ENCODE data around the gene PCNX3. TPM values are rescaled to one million over a fixed set of nuclear protein-coding genes. Genes with fewer than 3 reads are reported as not detected.

PCNX3 gene
- polyA plus RNA-seq, 3 donors: 0.58 to 36.4 (median 1.7) TPM

DNA sequence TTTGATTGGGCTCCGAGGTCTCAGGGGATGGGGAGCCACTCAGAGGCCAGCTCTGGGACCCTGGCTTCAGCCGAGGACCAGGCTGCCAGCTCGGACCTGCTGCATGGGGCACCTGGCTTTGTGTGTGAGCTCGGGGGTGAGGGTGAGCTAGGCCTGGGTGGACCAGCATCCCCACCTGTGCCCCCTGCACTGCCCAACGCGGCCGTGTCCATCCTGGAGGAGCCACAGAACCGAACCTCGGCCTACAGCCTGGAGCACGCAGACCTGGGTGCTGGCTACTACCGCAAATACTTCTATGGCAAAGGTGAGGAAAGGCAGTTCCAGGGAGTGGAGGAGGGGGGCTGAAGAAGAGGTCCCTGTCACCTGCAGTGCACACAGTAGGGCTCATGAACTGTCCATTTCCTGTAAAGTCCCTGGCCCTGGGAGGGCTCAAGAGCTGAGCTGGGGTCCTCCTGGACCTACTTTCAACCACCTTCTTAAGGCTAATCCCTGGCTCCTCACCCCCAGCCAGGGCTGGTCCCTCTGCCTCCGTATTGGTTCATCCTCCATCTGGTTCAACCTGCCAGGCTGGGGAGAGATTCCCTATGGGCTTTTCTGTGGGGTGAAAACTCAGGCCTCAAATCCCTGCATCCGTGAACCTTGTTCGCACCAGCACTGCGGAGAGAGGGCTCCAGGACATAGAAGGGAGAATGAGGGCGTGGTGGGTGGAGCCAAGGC is 25.9 kb downstream of the PCNX3 start:
- Histone ChIP-seq H3K4me2 (replicated peaks; ENCODE audit: extremely low read depth, low read length, poor library complexity, severe bottlenecking) (peak overlapping the region; percentile 100), H4K20me1 (ENCODE audit: insufficient read depth, low read length) (peaks cover 78% of the 10 kb centered on the region), H3K9me3 (replicated peaks in 1 of 2; ENCODE audit: control insufficient read depth in 1 of 2, insufficient read depth in 1 of 2, low read length in 2 of 2) (no peaks in the 10 kb centered on the region), H3K27me3 (ENCODE audit: control insufficient read depth in 2 of 2, insufficient read depth in 2 of 2, low read length in 2 of 2) (no peaks in the 10 kb centered on the region), H3K27ac (ENCODE audit: low read depth in 1 of 2, low read length in 2 of 2) (peak overlapping the region; percentile 93 to 98), H3K4me1 (ENCODE audit: control insufficient read depth in 1 of 2, insufficient read depth in 2 of 2, low read length in 2 of 2) (peaks cover 44 to 72% of the 10 kb centered on the region in 2 donors), H2AFZ (ENCODE audit: insufficient read depth, low read depth, low read length, poor library complexity, severe bottlenecking) (peak overlapping the region; percentile 67), H3K9ac (ENCODE audit: insufficient read depth, low read length, poor library complexity, severe bottlenecking) (peak overlapping the region; percentile 82), H3K36me3 (replicated peaks in 1 of 2; ENCODE audit: control insufficient read depth in 1 of 2, insufficient read depth in 2 of 2, low read length in 2 of 2) (peaks cover 44 to 49% of the 10 kb centered on the region in 2 donors), H3K4me3 (replicated peaks in 1 of 3; ENCODE audit: low read depth in 2 of 3, low read length in 3 of 3) (peak overlapping the region; percentile 61 to 99 (median 76)), H3K79me2 (ENCODE audit: insufficient read depth, low read length) (peaks cover 78% of the 10 kb centered on the region)
- DNase-seq: no peak
- Mint-ChIP-seq H3K27ac (peak overlapping the region; percentile 86 to 94 (median 90)), H3K4me3 (peak overlapping the region; percentile 94), H3K4me1 (peaks cover 56% of the 10 kb centered on the region), H3K9me3 (no peaks in the 10 kb centered on the region), H3K36me3 (peaks cover 40 to 58% of the 10 kb centered on the region in 2 donors), H3K27me3 (ENCODE audit: low read depth in 3 of 3) (no peaks in the 10 kb centered on the region)
- intact Hi-C loops (cut with micrococcal nuclease): no loop called here
- WGBS (ENCODE audit: insufficient coverage): 41% methylated on average over 15 of the region's 16 CpGs
- TF ChIP-seq, protein P1, sequence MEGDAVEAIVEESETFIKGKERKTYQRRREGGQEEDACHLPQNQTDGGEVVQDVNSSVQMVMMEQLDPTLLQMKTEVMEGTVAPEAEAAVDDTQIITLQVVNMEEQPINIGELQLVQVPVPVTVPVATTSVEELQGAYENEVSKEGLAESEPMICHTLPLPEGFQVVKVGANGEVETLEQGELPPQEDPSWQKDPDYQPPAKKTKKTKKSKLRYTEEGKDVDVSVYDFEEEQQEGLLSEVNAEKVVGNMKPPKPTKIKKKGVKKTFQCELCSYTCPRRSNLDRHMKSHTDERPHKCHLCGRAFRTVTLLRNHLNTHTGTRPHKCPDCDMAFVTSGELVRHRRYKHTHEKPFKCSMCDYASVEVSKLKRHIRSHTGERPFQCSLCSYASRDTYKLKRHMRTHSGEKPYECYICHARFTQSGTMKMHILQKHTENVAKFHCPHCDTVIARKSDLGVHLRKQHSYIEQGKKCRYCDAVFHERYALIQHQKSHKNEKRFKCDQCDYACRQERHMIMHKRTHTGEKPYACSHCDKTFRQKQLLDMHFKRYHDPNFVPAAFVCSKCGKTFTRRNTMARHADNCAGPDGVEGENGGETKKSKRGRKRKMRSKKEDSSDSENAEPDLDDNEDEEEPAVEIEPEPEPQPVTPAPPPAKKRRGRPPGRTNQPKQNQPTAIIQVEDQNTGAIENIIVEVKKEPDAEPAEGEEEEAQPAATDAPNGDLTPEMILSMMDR (IDR thresholded peaks at IDR 0.05): no peak

DNA sequence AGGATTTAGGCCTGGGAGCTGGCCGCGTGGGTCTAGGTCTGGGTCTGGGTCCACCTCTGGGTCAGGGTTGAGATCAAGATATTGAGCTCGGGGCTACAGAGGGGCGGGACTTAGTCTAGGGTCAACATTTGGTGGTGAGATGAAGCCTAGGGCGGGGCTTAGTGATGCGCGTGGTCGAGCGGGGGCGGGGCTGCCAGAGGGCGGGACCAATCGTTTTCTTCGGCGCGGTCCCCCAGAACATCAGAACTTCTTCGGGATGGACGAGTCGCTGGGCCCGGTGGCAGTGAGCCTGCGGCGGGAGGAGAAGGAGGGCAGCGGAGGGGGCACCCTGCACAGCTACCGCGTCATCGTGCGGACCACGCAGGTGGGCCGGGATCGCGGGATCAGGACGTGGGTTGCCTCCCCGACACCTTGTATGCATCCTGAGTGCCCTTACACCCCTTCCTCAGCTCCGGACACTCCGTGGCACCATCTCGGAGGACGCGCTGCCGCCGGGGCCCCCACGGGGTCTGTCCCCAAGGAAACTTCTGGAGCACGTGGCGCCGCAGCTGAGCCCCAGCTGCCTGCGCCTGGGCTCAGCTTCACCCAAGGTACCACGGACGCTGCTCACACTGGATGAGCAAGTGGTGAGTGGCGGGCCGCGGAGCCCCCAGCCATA is 26.6 kb downstream of the PCNX3 start:
- peak overlapping the region; percentile 61 to 99 (median 76) for H3K4me3 ChIP-seq (replicated peaks in 1 of 3; ENCODE audit: low read depth in 2 of 3, low read length in 3 of 3)
- H3K27me3 ChIP-seq (ENCODE audit: control insufficient read depth in 2 of 2, insufficient read depth in 2 of 2, low read length in 2 of 2): no peaks in the 10 kb centered on the region
- H3K9ac ChIP-seq (ENCODE audit: insufficient read depth, low read length, poor library complexity, severe bottlenecking): peak overlapping the region; percentile 82
- Mint-ChIP-seq H3K4me3 (peak overlapping the region; percentile 94), H3K9me3 (no peaks in the 10 kb centered on the region), H3K4me1 (peaks cover 53% of the 10 kb centered on the region), H3K36me3 (peaks cover 36 to 54% of the 10 kb centered on the region in 2 donors), H3K27me3 (ENCODE audit: low read depth in 3 of 3) (no peaks in the 10 kb centered on the region), H3K27ac (peak overlapping the region; percentile 58 to 91 (median 86))
- TF ChIP-seq, protein P1 (IDR thresholded peaks at IDR 0.05): no peak
- H2AFZ ChIP-seq (ENCODE audit: insufficient read depth, low read depth, low read length, poor library complexity, severe bottlenecking): no peak overlapping the region
- H3K9me3 ChIP-seq (replicated peaks in 1 of 2; ENCODE audit: control insufficient read depth in 1 of 2, insufficient read depth in 1 of 2, low read length in 2 of 2): no peaks in the 10 kb centered on the region
- H3K36me3 ChIP-seq (replicated peaks in 1 of 2; ENCODE audit: control insufficient read depth in 1 of 2, insufficient read depth in 2 of 2, low read length in 2 of 2): peaks cover 43 to 48% of the 10 kb centered on the region in 2 donors
- no peak for DNase-seq
- H3K27ac ChIP-seq (ENCODE audit: low read depth in 1 of 2, low read length in 2 of 2): peak overlapping the region; percentile 93 to 98
- peaks cover 78% of the 10 kb centered on the region for H3K79me2 ChIP-seq (ENCODE audit: insufficient read depth, low read length)
- peaks cover 44 to 67% of the 10 kb centered on the region in 2 donors for H3K4me1 ChIP-seq (ENCODE audit: control insufficient read depth in 1 of 2, insufficient read depth in 2 of 2, low read length in 2 of 2)
- peaks cover 76% of the 10 kb centered on the region for H4K20me1 ChIP-seq (ENCODE audit: insufficient read depth, low read length)
- WGBS (ENCODE audit: insufficient coverage): 62% methylated on average over 34 of the region's 49 CpGs
- intact Hi-C loops (cut with micrococcal nuclease): no loop called here
- H3K4me2 ChIP-seq (replicated peaks; ENCODE audit: extremely low read depth, low read length, poor library complexity, severe bottlenecking): peak overlapping the region; percentile 100
